ENCODE results near the gene REXO4.

- TF ChIP-seq CTCF (conservative IDR thresholded peaks at IDR 0.05; ENCODE audit: low read length) (no peak), EZH2phosphoT487 (IDR thresholded peaks at IDR 0.05; ENCODE audit: borderline replicate concordance, low read depth, low read length) (no peak)
These were observed 10.8 kb upstream of the REXO4 start for GRCh38 chr9:133428617-133429101.
